Right ventricle myocardium superior (tissue), 1 donor: ENCODE results near the gene C1orf167. TPM values are rescaled to one million over a fixed set of nuclear protein-coding genes. Genes with fewer than 3 reads are reported as not detected.

Experiments
- ATAC-seq: fragments of 200-7000 bp; cut with Tn5 transposase; one replicate; pipeline ENCODE4 v1.9.1; 2020; ENCODE audit warnings: mild to moderate bottlenecking; ENCODE audit not compliant: poor library complexity
- DNase-seq: peaks from one replicate; pipeline ENCODE4 v3.0.0-alpha.2; 2020
- intact Hi-C: fragments of 100-400 bp; cut with DNase I; formaldehyde crosslinking; loops from one replicate; pipeline ENCODE4 v1.11.2; 2022
- total RNA-seq: library from RNA; stranded (reverse); fragmentation: NEBNext Ultra II Directional; extraction: Animal tissue kit (Norgen Biotek cat#: 25700); gene quantifications from one replicate; pipeline ENCODE4 v1.2.1, GENCODE V29; 2021
- donor health status: DM: no; HTN: yes; CAD: no; lungs with severe emphysema.

Gene C1orf167
- total RNA-seq, 1 donor from 2014 or later, result 2.7 TPM

- intact Hi-C loops, result no loop called here
- DNase-seq (no peak), ATAC-seq (no peak)
Observed at GRCh38 chr1:11778336-11778735, 16.3 kb downstream of the C1orf167 start.

GRCh38 chr1:11778844-11779623, 17.0 kb downstream of the C1orf167 start:
- ATAC-seq (no peak), DNase-seq (no peak)

GRCh38 chr1:11779715-11780379, 17.9 kb downstream of the C1orf167 start:
- intact Hi-C loops, result loop anchor here (10.0 kb wide), 1 partner anchor 45 kb away; the partner anchor contains the start of gene AGTRAP
- DNase-seq (no peak), ATAC-seq (no peak)

More at GRCh38 chr1:11778844-11779623, 17.0 kb downstream of the C1orf167 start:
- intact Hi-C loops, result no loop called here

- intact Hi-C loops, result loop anchor here (10.0 kb wide), 1 partner anchor 46 kb away; the partner anchor contains the start of gene AGTRAP
- ATAC-seq (no peak), DNase-seq (no peak)
Observed at GRCh38 chr1:11780380-11781147, 18.6 kb downstream of the C1orf167 start.

GRCh38 chr1:11781297-11781696, 19.3 kb downstream of the C1orf167 start:
- DNase-seq (no peak), ATAC-seq (no peak)
- intact Hi-C loops, result loop anchor here (10.0 kb wide), 1 partner anchor 46 kb away; the partner anchor contains the start of gene AGTRAP

- ATAC-seq (no peak), DNase-seq (no peak)
- intact Hi-C loops, result loop anchor here (10.0 kb wide), 1 partner anchor 47 kb away; the partner anchor contains the start of gene AGTRAP
Observed at GRCh38 chr1:11782127-11782708, 20.2 kb downstream of the C1orf167 start.

- intact Hi-C loops, result loop anchor here (10.0 kb wide), 1 partner anchor 49 kb away; the partner anchor contains the start of gene AGTRAP
- no peak for DNase-seq
- ATAC-seq, result no peak
Observed at GRCh38 chr1:11783556-11783955, 21.6 kb downstream of the C1orf167 start.

GRCh38 chr1:11784256-11784992, 22.4 kb downstream of the C1orf167 start:
- no peak for ATAC-seq

GRCh38 chr1:11784993-11785769, 23.2 kb downstream of the C1orf167 start:
- ATAC-seq (peak; percentile 56), DNase-seq (peak; percentile 87)
- intact Hi-C loops, result loop anchor here (10.0 kb wide), 1 partner anchor 50 kb away; the partner anchor contains the start of gene AGTRAP

More at GRCh38 chr1:11784256-11784992, 22.4 kb downstream of the C1orf167 start:
- intact Hi-C loops, result loop anchor here (10.0 kb wide), 1 partner anchor 50 kb away; the partner anchor contains the start of gene AGTRAP
- DNase-seq, result no peak

- no peak for ATAC-seq
- intact Hi-C loops, result loop anchor here (2.0 to 10.0 kb wide), 2 partner anchors 19 to 51 kb away; partner anchors contain the start of genes AGTRAP and MTHFR
- no peak for DNase-seq
Observed at GRCh38 chr1:11786168-11786567, 24.2 kb downstream of the C1orf167 start.

- peak; percentile 81 for DNase-seq
- ATAC-seq, result peak; percentile 29
- intact Hi-C loops, result loop anchor here (2.0 to 10.0 kb wide), 2 partner anchors 17 to 53 kb away; partner anchors contain the start of genes AGTRAP and MTHFR
Observed at GRCh38 chr1:11787251-11787803, 25.3 kb downstream of the C1orf167 start.

GRCh38 chr1:11787804-11788436, 25.9 kb downstream of the C1orf167 start:
- ATAC-seq (no peak), DNase-seq (peak; percentile 47)
- intact Hi-C loops, result loop anchor here (2.0 to 10.0 kb wide), 2 partner anchors 17 to 53 kb away; partner anchors contain the start of genes AGTRAP and MTHFR

- DNase-seq, result peak; percentile 50
- no peak for ATAC-seq
- intact Hi-C loops, result loop anchor here (10.0 kb wide), 1 partner anchor 54 kb away; the partner anchor contains the start of gene AGTRAP
Observed at GRCh38 chr1:11788549-11789053, 26.6 kb downstream of the C1orf167 start.

GRCh38 chr1:11789126-11790067, 27.4 kb downstream of the C1orf167 start:
- DNase-seq, result peak; percentile 45
- intact Hi-C loops, result loop anchor here (10.0 kb wide), 1 partner anchor 55 kb away; the partner anchor contains the start of gene AGTRAP

More at GRCh38 chr1:11789126-11790067, 27.4 kb downstream of the C1orf167 start:
- ATAC-seq, result no peak
